Measurements from ENCODE around the gene DIS3L2.

The DIS3L2 gene

GRCh38 chr2:232061265-232061664, 99.8 kb downstream of the DIS3L2 start:
- TF ChIP-seq CTCF (IDR thresholded peaks at IDR 0.05; ENCODE audit: low read depth, low read length) = no peak

GRCh38 chr2:232073026-232073425, 111.5 kb downstream of the DIS3L2 start:
- DNase-seq (ENCODE audit: extremely low read depth, low read depth) = no peak
- TF ChIP-seq CTCF (IDR thresholded peaks at IDR 0.05; ENCODE audit: low read depth, low read length) = no peak

More at GRCh38 chr2:232061265-232061664, 99.8 kb downstream of the DIS3L2 start:
- no peak for DNase-seq (ENCODE audit: extremely low read depth, low read depth)

- no peak for TF ChIP-seq CTCF (IDR thresholded peaks at IDR 0.05; ENCODE audit: low read depth, low read length)
- no peak for DNase-seq (ENCODE audit: extremely low read depth, low read depth)
These were observed 112.2 kb downstream of the DIS3L2 start for GRCh38 chr2:232073699-232074098.

GRCh38 chr2:232075080-232075479, 113.6 kb downstream of the DIS3L2 start:
- TF ChIP-seq CTCF (IDR thresholded peaks at IDR 0.05; ENCODE audit: low read depth, low read length) = no peak
- DNase-seq (ENCODE audit: extremely low read depth, low read depth) = no peak

GRCh38 chr2:232075859-232076258, 114.3 kb downstream of the DIS3L2 start:
- TF ChIP-seq CTCF (IDR thresholded peaks at IDR 0.05; ENCODE audit: low read depth, low read length) = no peak
- DNase-seq (ENCODE audit: extremely low read depth, low read depth) = no peak

GRCh38 chr2:232076272-232076671, 114.8 kb downstream of the DIS3L2 start:
- no peak for DNase-seq (ENCODE audit: extremely low read depth, low read depth)
- no peak for TF ChIP-seq CTCF (IDR thresholded peaks at IDR 0.05; ENCODE audit: low read depth, low read length)

GRCh38 chr2:232076736-232077135, 115.2 kb downstream of the DIS3L2 start:
- no peak for DNase-seq (ENCODE audit: extremely low read depth, low read depth)
- TF ChIP-seq CTCF (IDR thresholded peaks at IDR 0.05; ENCODE audit: low read depth, low read length) = no peak

Data from AG09319 (cell line).